SHP77 (cell line): ENCODE data around the gene TMEM109.

Experiments
- DNase-seq, 2 experiments: peaks; one replicate each; lab custom pipeline; 2025; lab: John Stamatoyannopoulos, UW

Gene TMEM109

GRCh38 chr11:60970890-60971289, 56.9 kb downstream of the TMEM109 start:
- no peak for DNase-seq

GRCh38 chr11:60971520-60971919, 57.6 kb downstream of the TMEM109 start, which contains the start of gene CD6:
TSS of gene CD6 (plus strand) at chr11:60971680. CDS start at chr11:60971866, 186 bp downstream.
- DNase-seq: no peak

- DNase-seq: no peak
Observed at GRCh38 chr11:60972182-60973030, 58.4 kb downstream of the TMEM109 start.
